HG03342 (cell line): ENCODE data around the gene ZNF785.
"Not testable (repeated sequence)": the region's sequence is repeated elsewhere in the genome, so short reads cannot be mapped to it uniquely, and the experiment has no call there.

Experiments used
- ATAC-seq: cut with Tn5 transposase; IDR thresholded peaks from one replicate; pipeline ENCODE4 v1.9.1; 2021; ENCODE audit warnings: mild to moderate bottlenecking, moderate library complexity; ENCODE audit not compliant: unreplicated experiment

Gene ZNF785

GRCh38 chr16:30603945-30604315, 18.4 kb upstream of the ZNF785 start:
- ATAC-seq: no peak

- no peak for ATAC-seq
Measured at GRCh38 chr16:30602616-30603277, 17.2 kb upstream of the ZNF785 start.

- no peak for ATAC-seq
Measured at GRCh38 chr16:30601966-30602365, 16.5 kb upstream of the ZNF785 start.

DNA sequence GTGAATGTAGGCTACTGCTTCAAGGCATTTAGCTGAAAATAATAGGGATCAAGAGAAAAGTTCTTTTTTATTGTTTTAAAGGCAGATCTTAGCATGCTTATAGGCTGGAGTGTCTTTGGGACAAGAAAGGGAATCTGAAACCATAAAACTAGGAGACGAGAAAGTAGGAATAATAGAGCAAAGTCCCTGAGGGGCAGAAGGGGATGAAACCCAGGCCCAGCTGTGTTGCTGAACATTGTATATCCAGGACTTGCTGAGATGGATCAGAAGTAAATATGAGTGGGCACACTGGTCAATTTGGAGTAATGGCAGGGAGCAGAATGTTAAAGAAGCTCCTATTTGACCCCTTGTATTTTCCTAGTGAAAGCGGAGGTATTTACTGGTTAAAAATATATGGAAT, 15.4 kb upstream of the ZNF785 start:
- ATAC-seq: no peak

DNA sequence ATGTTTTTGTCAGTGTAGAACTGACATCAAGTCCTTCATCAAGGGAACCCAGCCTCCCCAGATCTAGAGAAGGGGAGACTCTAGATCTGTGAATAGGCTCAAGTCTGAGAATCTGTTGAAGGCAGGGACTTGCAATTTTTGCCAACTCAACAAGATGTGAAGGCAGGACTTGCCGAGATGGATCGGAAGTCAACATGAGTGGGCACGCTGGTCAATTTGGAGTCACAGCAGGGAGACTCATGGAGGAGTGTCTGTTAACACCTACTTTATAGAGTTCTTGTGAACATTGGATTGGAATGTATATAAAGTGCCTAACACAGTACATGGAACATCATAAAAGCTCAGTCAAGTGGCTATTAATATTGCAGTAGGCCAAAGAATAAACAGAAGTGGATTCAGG, 14.7 kb upstream of the ZNF785 start:
- no peak for ATAC-seq

DNA sequence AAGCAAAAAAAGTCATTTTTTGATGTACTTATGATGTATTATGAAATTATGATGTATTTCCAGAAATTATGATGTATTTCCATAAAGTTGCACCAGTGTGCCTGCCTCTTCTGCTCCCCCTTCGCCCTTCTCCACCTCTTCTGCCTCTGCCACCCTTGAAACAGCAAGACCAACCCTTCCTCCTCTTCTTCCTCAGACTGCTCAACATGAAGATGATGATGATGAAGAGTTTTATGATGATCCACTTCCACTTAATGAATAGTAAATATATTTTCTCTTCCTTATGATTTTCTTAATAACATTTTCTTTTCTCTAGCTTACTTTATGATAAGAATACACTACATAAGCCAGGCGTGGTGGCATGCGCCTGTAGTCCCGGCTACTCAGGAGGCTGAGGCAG, 7.4 kb upstream of the ZNF785 start:
- ATAC-seq: no peak

- ATAC-seq: not testable (repeated sequence)
Measured at GRCh38 chr16:30590869-30591268, 5.4 kb upstream of the ZNF785 start.

- ATAC-seq: not testable (repeated sequence)
Measured at GRCh38 chr16:30589582-30589981, 4.1 kb upstream of the ZNF785 start.

- no peak for ATAC-seq
Measured at GRCh38 chr16:30588651-30589050, 3.2 kb upstream of the ZNF785 start.

DNA sequence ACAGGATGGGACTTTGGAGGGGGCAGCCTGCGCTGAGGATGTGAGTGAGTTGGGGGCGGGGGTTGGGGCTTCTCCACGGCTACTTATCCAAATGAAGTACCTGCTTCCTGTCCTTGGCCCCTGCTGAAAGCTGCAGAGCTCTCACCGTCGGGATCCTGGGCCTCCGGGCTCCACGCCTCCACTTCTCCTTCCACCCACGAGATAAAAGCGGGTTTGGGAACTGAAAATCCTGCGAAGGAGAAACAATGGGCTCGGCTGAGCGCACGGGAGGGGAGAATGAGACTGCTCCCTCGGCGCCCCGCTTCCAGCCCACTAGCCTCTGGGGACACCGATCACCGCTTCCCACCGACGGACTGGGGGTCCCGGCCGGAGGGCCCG, 486 bp downstream of the ZNF785 start:
- no peak for ATAC-seq

GRCh38 chr16:30582611-30583340, 2.7 kb downstream of the ZNF785 start:
- no peak for ATAC-seq

- no peak for ATAC-seq
Measured at GRCh38 chr16:30581457-30581856, 4.0 kb downstream of the ZNF785 start.

DNA sequence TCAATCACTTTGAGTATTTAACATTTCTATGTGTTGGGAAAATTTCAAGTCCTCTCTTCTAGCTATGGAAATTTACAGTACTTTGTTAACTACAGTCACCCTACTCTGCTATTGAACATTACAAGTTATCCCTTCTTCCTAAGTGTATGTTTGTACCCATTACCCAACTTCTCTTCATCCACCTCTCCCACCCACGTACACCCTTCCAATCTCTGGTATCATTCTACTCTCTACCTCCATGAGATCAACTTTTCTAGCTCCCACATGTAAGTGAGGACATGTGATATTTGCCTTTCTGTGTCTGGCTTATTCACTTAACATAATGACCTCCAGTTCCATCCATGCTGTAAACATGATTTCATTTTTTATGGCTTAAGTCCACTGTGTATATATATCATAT, 10.8 kb downstream of the ZNF785 start:
- ATAC-seq: no peak

DNA sequence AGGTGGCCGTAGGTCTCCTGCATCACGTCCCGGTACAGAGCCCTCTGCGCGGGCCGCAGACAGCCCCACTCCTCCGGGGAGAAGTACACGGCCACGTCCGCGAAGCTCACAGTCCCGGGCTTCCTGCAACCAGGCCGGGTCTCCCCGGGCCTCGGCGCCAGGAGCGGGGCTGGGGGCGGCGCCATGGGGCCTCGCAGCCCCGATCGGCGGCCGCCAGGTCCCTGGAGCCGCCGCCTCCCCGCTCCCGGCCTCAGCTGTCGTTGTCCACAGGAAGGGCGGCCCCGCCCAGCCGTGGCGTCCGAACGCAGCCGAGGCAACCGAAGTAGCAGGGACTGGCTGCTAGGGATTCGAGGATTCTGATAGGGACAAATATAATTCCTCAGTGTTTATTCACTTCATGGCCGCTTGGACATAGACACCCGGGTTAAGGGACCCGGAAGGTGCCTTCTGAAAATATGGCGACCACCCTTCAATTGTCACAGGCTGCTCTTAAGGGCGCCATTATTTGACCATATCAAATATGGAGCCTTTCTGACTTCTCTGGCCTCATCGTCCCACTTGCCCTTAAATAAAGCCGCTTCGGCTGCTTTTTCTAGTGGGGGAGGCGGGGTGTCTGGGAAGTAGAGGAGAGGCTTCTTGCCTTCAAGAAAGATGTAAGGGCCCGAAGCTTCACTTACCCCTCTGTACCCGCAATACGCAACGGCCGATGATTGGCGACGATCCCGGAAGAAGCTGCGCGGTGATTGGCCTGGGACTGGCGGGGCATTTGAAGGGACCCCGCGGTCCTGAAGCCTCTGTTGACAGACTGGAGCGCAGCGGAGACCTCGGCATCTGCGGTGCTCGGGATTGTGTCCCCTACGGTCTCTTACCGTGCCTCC, 13.8 kb downstream of the ZNF785 start, which contains the start of gene ZNF688:
TSS of gene ZNF688 (minus strand) at position 270 of the 878 bp plus-strand sequence. CDS start at position 185, 85 bp downstream.
- ATAC-seq: peak; percentile 61

DNA sequence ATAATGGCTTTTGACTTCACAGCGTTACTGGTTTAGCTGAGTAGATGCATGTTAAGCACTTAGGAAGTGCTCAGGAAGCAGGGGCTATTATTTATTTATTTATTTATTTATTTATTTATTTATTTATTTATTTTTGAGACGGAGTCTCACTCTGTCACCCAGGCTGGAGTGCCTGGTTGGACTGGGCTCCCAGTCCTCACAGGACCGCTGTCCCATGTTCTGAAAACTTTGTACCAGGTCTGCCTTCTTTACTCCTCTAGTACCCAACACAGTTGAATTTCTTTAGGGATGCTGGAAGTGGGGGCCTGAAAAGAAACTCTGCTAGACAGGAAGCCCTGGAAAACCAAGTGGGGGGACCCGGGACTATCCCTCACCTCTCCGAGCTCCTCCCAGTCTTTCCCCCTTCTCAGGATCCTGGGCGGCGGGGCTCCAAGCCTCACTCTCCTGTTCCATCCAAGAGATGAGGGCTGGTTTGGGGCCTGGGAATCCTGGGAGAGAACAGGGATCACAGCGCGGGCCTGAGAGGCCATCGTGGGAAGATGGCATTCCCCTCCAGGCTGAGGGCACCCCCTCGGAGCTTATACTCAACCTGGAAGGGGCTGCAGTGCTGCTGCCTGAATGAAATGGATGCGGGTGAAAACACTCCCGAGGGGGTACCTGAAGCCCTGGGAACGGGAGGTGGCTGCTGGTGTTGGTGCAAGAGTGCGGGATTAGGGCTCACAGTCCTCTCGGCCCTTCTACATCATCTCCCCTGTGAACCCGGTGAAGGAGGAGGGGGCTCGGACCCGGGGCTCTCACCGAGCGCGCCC, 14.7 kb downstream of the ZNF785 start:
- no peak for ATAC-seq

GRCh38 chr16:30569746-30570635, 15.5 kb downstream of the ZNF785 start:
- no peak for ATAC-seq

DNA sequence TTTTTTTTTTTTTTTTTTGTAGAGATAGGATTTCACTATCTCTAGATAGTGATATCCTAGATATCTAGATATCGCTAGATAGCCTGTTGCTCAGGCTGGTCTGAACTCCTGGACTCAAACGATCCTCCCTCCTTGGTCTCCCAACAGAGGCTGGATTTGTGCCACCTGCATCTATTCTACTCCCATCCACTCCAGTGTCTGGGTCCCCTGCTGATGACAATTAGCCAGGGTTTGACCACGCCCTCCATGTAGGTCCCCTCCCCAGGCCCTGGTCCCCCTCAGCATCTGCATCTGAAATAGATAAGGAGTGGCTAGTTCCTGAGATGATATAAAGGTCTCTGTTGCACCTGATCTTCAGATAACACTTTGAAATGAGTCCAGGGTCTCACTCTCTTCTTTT, 16.2 kb downstream of the ZNF785 start:
- no peak for ATAC-seq

DNA sequence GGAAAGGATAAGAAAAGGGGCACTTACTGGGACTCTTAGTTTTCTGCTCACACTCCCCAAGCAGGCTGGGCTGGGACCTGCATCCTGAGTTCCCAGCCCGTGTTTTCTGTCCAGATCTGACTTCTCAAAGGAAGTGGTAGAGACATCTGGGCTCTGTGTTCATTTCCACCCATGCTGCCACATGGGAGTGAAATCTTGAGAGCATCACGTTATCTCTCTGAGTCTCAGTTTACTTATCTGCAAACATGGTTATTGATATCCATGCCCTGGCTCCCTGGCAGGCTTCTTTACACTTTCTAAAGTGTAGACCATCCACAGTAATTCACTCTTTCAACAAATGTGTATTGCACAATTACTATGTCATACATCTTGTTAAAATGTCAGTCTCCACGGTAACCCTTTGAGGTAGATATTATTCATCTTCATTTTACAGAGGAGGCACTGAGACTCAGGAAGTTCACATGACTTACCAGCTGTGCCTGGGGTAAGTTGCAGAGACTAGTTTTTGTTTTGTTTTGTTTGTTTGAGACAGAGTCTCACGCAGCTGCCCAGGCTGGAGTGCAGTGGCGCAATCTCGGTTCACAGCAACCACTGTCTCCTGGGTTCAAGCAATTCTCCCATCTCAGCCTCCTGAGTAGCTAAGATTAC, 17.4 kb downstream of the ZNF785 start:
- no peak for ATAC-seq
